Glutamatergic neuron (in vitro differentiated cells): Measurements from ENCODE around the gene MMP23B. TPM values are rescaled to one million over a fixed set of nuclear protein-coding genes. Genes with fewer than 3 reads are reported as not detected.

Source experiments
- DNase-seq: peaks from one replicate; pipeline ENCODE4 v3.0.0; 2022
- H3K27ac Mint-ChIP-seq: one replicate; pipeline ENCODE4 v1.8.0; 2020; ENCODE audit warnings: mild to moderate bottlenecking, mixed read lengths, inconsistent platforms; ENCODE audit not compliant: unreplicated experiment
- H3K27me3 Mint-ChIP-seq: one replicate; pipeline ENCODE4 v1.8.0; 2020; ENCODE audit warnings: mild to moderate bottlenecking, moderate library complexity, mixed read lengths, inconsistent platforms; ENCODE audit not compliant: unreplicated experiment
- H3K36me3 Mint-ChIP-seq: one replicate; pipeline ENCODE4 v1.8.0; 2020; ENCODE audit warnings: mild to moderate bottlenecking, mixed read lengths, inconsistent platforms; ENCODE audit not compliant: unreplicated experiment
- H3K4me1 Mint-ChIP-seq: one replicate; pipeline ENCODE4 v1.8.0; 2020; ENCODE audit warnings: mild to moderate bottlenecking, low read depth, mixed read lengths, inconsistent platforms; ENCODE audit not compliant: unreplicated experiment
- H3K4me3 Mint-ChIP-seq: one replicate; pipeline ENCODE4 v1.8.0; 2020; ENCODE audit warnings: mild to moderate bottlenecking, mixed read lengths, inconsistent platforms; ENCODE audit not compliant: unreplicated experiment
- H3K9me3 Mint-ChIP-seq: one replicate; pipeline ENCODE4 v1.8.0; 2020; ENCODE audit warnings: mild to moderate bottlenecking, moderate library complexity, mixed read lengths, inconsistent platforms; ENCODE audit not compliant: unreplicated experiment
- total RNA-seq: library from RNA; stranded (reverse); fragmentation: NEBNext Ultra II Directional; extraction: Animal tissue kit (Norgen Biotek cat#: 25700); gene quantifications from one replicate; pipeline ENCODE4 v1.2.1, GENCODE V29; 2021; ENCODE audit not compliant: unreplicated experiment
- TF ChIP-seq, protein P1 (sequence below): fragments of 200-600 bp; sonication (generic); IDR thresholded peaks from one replicate; pipeline ENCODE4 v1.5.0; 2021; ENCODE audit not compliant: partially characterized antibody, unreplicated experiment

The MMP23B gene
- total RNA-seq, 1 donor from 2014 or later = 162 TPM

DNA sequence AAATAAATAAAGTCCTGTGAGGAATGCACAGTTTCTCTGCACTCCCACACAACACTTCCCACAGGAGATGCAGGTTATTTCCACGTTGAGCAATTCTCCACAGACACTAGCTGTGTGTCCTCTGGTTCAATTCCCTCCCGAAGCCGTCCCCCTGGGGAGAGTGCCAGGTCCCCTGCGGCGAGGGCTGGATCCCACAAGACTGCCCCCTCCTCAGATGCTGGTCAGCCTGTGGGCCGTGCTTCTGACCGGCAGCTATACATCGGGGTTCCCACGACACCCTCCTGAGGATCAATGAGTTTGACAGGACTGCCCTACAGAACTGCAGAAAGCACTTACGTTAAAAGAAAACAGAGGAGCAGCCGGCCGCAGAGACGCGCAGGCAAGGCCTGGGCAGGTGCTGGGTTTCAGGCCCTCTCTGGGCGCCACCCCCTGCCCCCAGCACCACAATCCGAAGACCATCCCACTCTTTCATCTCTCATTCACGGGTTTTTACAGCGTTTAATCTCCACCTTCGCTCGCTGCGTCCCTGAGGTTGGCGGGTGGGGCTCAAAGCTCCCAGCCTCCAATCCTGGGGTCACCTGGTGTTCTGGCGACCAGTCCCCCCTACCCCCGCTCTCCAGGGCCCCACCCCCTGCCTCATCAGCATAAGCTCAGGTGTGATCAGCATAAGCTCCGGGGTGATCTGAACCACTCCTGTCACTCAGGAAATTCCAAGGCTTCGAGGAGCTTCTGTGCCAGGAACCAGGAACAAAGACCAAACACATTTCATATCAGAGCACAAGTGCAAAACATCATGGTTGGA lies 51.3 kb downstream of the MMP23B start:
- H3K4me1 Mint-ChIP-seq = peaks cover 21% of the 10 kb centered on the region
- peaks cover 8% of the 10 kb centered on the region for H3K9me3 Mint-ChIP-seq
- TF ChIP-seq, protein P1, sequence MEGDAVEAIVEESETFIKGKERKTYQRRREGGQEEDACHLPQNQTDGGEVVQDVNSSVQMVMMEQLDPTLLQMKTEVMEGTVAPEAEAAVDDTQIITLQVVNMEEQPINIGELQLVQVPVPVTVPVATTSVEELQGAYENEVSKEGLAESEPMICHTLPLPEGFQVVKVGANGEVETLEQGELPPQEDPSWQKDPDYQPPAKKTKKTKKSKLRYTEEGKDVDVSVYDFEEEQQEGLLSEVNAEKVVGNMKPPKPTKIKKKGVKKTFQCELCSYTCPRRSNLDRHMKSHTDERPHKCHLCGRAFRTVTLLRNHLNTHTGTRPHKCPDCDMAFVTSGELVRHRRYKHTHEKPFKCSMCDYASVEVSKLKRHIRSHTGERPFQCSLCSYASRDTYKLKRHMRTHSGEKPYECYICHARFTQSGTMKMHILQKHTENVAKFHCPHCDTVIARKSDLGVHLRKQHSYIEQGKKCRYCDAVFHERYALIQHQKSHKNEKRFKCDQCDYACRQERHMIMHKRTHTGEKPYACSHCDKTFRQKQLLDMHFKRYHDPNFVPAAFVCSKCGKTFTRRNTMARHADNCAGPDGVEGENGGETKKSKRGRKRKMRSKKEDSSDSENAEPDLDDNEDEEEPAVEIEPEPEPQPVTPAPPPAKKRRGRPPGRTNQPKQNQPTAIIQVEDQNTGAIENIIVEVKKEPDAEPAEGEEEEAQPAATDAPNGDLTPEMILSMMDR = no peak
- H3K27ac Mint-ChIP-seq = peak overlapping the region; percentile 18
- peak overlapping the region; percentile 38 for H3K4me3 Mint-ChIP-seq
- peaks cover 8% of the 10 kb centered on the region for H3K27me3 Mint-ChIP-seq
- no peaks in the 10 kb centered on the region for H3K36me3 Mint-ChIP-seq
- no peak for DNase-seq

Other genes with a start within 250 kb of the MMP23B start
- 394 TPM for gene CCNL2, start 232.8 kb upstream of the MMP23B start, total RNA-seq
- 98.6 TPM for gene MRPL20, start 224.9 kb upstream of the MMP23B start, total RNA-seq
- gene ANKRD65, start 210.9 kb upstream of the MMP23B start, total RNA-seq = 38.4 TPM
- gene VWA1, start 196.5 kb upstream of the MMP23B start, total RNA-seq = 56.9 TPM
- 10.2 TPM for gene ATAD3C, start 182.5 kb upstream of the MMP23B start, total RNA-seq
- 34.9 TPM for gene ATAD3B, start 160.4 kb upstream of the MMP23B start, total RNA-seq
- 32.1 TPM for gene ATAD3A, start 120.0 kb upstream of the MMP23B start, total RNA-seq
- gene TMEM240, start 91.5 kb upstream of the MMP23B start, total RNA-seq = 24.4 TPM
- 123 TPM for gene SSU72, start 57.3 kb upstream of the MMP23B start, total RNA-seq
- gene FNDC10, start 32.0 kb upstream of the MMP23B start, total RNA-seq = 11.9 TPM
- 77.7 TPM for gene MIB2, start 16.7 kb upstream of the MMP23B start, total RNA-seq
- 32.7 TPM for gene CDK11B, start 26.8 kb downstream of the MMP23B start, total RNA-seq
- gene SLC35E2B, start 60.6 kb downstream of the MMP23B start, total RNA-seq = 151 TPM
- 62.8 TPM for gene CDK11A, start 92.2 kb downstream of the MMP23B start, total RNA-seq
- 66.0 TPM for gene NADK, start 146.3 kb downstream of the MMP23B start, total RNA-seq